ENCODE results near the gene FAM13A. TPM values are rescaled to one million over a fixed set of nuclear protein-coding genes. Genes with fewer than 3 reads are reported as not detected.
"Not testable (repeated sequence)": the region's sequence is repeated elsewhere in the genome, so short reads cannot be mapped to it uniquely, and the experiment has no call there.

Gene FAM13A
- total and polyA plus RNA-seq, 3 donors from 2014 or later = 30.7 to 123 (median 109) TPM

DNA sequence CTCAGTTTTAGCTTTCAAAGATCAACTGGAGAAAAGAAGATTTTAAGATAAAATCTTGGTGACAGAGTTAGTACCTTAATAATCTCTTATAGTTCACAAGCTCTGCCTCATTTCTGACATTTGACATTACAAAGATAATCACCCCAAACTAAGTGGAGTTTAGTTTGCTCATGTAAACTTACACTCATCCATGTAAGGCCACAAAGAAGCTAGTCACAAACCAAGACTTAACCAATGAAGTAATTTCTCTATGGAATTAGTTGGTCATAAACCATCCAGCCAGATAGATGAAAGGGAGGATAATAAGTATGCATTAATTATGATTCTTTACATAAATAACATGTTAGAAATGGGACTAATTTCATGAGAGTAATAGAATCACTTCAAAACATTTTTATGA, 159.2 kb downstream of the FAM13A start:
- Histone ChIP-seq H3K4me3 (no peak overlapping the region), H3K36me3 (ENCODE audit: low read depth, missing control alignments) (no peaks in the 10 kb centered on the region), H3K9me3 (no peaks in the 10 kb centered on the region), H3K27ac (no peak overlapping the region), H3K27me3 (no peaks in the 10 kb centered on the region), H3K4me1 (no peaks in the 10 kb centered on the region)
- TF ChIP-seq, protein P1, sequence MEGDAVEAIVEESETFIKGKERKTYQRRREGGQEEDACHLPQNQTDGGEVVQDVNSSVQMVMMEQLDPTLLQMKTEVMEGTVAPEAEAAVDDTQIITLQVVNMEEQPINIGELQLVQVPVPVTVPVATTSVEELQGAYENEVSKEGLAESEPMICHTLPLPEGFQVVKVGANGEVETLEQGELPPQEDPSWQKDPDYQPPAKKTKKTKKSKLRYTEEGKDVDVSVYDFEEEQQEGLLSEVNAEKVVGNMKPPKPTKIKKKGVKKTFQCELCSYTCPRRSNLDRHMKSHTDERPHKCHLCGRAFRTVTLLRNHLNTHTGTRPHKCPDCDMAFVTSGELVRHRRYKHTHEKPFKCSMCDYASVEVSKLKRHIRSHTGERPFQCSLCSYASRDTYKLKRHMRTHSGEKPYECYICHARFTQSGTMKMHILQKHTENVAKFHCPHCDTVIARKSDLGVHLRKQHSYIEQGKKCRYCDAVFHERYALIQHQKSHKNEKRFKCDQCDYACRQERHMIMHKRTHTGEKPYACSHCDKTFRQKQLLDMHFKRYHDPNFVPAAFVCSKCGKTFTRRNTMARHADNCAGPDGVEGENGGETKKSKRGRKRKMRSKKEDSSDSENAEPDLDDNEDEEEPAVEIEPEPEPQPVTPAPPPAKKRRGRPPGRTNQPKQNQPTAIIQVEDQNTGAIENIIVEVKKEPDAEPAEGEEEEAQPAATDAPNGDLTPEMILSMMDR (IDR thresholded peaks at IDR 0.05) = no peak
- TF ChIP-seq POLR2A (IDR thresholded peaks at IDR 0.05) = no peak
- DNase-seq = no peak
- intact Hi-C loops (cut with DNase I; ENCODE audit: low total_unique reads) = no loop called here

DNA sequence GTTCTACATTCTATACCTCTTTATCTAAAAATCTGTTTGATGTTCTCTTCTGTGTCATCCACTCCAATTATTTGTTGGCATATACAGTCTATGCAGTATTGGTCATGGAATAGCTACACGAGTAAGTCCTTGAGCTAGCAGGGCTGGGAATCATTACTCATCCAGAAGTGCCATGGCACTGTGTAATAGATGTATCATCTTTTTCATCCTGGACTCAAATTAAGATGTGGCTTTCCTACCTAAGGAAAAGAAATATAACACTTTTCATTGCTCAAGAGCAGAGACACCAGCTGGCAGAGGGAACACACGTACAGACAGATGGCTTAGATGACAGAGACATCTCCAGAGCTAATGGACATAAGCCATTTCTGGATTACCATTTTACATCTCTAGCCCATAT, 159.8 kb downstream of the FAM13A start:
- no peaks in the 10 kb centered on the region for H3K36me3 ChIP-seq (ENCODE audit: low read depth, missing control alignments)
- H3K4me3 ChIP-seq = no peak overlapping the region
- H3K4me1 ChIP-seq = no peaks in the 10 kb centered on the region
- intact Hi-C loops (cut with DNase I; ENCODE audit: low total_unique reads) = no loop called here
- no peaks in the 10 kb centered on the region for H3K27me3 ChIP-seq
- H3K27ac ChIP-seq = no peak overlapping the region
- TF ChIP-seq POLR2A (IDR thresholded peaks at IDR 0.05) = no peak
- TF ChIP-seq, protein P1 (IDR thresholded peaks at IDR 0.05) = no peak
- DNase-seq = no peak
- H3K9me3 ChIP-seq = no peaks in the 10 kb centered on the region
- 92 to 98% methylated on average over 2 of the region's 2 CpGs for WGBS, 2 donors

DNA sequence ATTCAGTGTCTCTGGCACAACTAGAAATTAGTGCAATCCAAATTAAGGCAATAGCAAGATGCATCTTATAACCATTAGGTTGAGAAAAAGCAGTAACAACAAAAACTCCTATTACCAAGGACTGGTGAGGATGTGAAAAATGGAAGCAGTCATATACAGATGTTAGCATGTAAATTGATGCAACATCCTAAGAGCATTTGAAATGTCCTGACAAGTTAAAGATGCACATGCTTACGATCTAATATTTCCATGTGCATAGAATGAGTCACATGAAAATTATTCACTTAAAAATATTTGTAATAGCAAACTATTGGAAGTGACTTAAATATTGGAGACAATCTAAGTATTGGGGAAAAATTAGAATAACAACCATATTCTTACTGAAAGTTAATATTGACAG, 163.0 kb downstream of the FAM13A start:
- no peak overlapping the region for H3K27ac ChIP-seq
- no peak overlapping the region for H3K4me3 ChIP-seq
- no peaks in the 10 kb centered on the region for H3K27me3 ChIP-seq
- no peaks in the 10 kb centered on the region for H3K4me1 ChIP-seq
- H3K9me3 ChIP-seq = no peaks in the 10 kb centered on the region
- no peak for DNase-seq
- intact Hi-C loops (cut with DNase I; ENCODE audit: low total_unique reads) = loop anchor here (5.0 kb wide), 1 partner anchor 147 kb away; no protein-coding TSS in a partner anchor
- WGBS, 2 donors = 95 to 100% methylated on average over 1 of the region's 1 CpG
- TF ChIP-seq, protein P1 (IDR thresholded peaks at IDR 0.05) = no peak
- TF ChIP-seq POLR2A (IDR thresholded peaks at IDR 0.05) = no peak
- no peaks in the 10 kb centered on the region for H3K36me3 ChIP-seq (ENCODE audit: low read depth, missing control alignments)

DNA sequence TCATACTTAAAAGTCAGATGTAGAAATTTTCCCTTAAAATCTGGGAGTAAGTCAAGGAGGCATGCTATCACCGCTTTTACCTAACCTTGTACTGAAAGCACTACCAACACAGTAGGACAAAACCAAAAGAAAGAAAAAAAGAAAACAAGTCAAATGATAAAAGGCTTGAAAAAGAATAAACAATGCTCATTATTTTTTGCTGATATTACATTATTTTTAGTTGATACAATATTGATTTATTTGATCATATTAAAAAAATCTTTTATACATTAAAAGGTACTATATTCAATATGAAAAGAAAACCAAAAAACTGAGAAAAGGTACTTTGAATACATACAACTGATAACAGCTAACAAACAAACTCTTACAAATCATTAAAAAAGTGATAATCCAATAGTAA, 164.3 kb downstream of the FAM13A start:
- Histone ChIP-seq H3K27ac (no peak overlapping the region), H3K36me3 (ENCODE audit: low read depth, missing control alignments) (no peaks in the 10 kb centered on the region), H3K4me3 (no peak overlapping the region), H3K4me1 (no peaks in the 10 kb centered on the region), H3K27me3 (no peaks in the 10 kb centered on the region), H3K9me3 (no peaks in the 10 kb centered on the region)
- DNase-seq = no peak
- TF ChIP-seq, protein P1 (IDR thresholded peaks at IDR 0.05) = no peak
- no peak for TF ChIP-seq POLR2A (IDR thresholded peaks at IDR 0.05)
- WGBS, 2 donors = 78 to 85% methylated on average over 1 of the region's 1 CpG
- intact Hi-C loops (cut with DNase I; ENCODE audit: low total_unique reads) = loop anchor here (5.0 kb wide), 1 partner anchor 145 kb away; no protein-coding TSS in a partner anchor

DNA sequence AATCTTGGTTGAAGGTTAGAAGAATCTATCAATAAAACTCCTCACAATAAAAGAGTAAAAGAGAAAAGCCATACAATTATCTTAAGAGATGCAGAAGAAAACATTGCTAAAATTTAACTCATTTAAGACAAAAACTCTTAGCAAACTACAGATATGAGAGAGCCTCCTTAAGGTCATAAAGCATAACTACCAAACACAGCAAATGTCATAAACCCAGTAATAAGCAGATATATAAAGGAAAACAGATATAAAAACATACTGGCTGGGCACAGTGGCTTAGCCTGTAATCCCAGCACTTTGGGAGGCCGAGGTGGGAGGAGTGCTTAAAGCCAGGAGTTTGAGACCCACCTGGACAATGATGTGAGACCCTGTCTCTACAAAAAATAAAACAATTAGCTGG, 165.3 kb downstream of the FAM13A start:
- Histone ChIP-seq H3K4me3 (no peak overlapping the region), H3K27me3 (no peaks in the 10 kb centered on the region), H3K4me1 (no peaks in the 10 kb centered on the region), H3K9me3 (no peaks in the 10 kb centered on the region), H3K36me3 (ENCODE audit: low read depth, missing control alignments) (no peaks in the 10 kb centered on the region), H3K27ac (no peak overlapping the region)
- TF ChIP-seq, protein P1 (IDR thresholded peaks at IDR 0.05) = no peak
- TF ChIP-seq POLR2A (IDR thresholded peaks at IDR 0.05) = no peak
- intact Hi-C loops (cut with DNase I; ENCODE audit: low total_unique reads) = loop anchor here (5.0 kb wide), 1 partner anchor 144 kb away; no protein-coding TSS in a partner anchor
- DNase-seq = no peak
- WGBS, 2 donors = 88 to 100% methylated on average over 1 of the region's 1 CpG

DNA sequence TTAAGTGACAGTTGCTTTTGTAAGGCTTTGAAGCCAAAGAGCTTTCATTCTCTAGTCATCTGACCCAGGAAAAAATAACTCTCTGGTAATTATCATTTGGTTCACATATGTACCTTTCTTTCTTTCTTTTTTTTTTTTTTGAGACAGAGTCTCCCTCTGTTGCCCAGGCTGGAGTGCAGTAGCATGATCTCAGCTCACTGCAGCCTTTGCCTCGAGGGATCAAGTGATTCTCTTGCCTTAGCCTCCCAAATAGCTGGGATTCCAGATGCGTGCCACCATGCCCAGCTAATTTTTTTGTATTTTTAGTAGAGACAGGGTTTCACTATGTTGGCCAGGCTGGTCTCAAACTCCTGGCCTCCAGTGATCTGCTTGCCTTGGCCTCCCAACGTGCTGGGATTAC, 169.6 kb downstream of the FAM13A start:
- DNase-seq, H3K4me1 ChIP-seq: not testable (repeated sequence)

More for the DNA sequence above, 169.6 kb downstream of the FAM13A start:
- H3K36me3 ChIP-seq (ENCODE audit: low read depth, missing control alignments); H3K27me3 ChIP-seq; H3K27ac ChIP-seq; H3K4me3 ChIP-seq; H3K9me3 ChIP-seq; intact Hi-C loops (cut with DNase I; ENCODE audit: low total_unique reads): not testable (repeated sequence)
- WGBS, 2 donors = 94 to 95% methylated on average over 3 of the region's 3 CpGs
